IPS-18c (cell line): ENCODE measurements around the gene AKNA.

Experiments used
- H3K4me3 ChIP-seq: 2 replicates; pipeline ENCODE4 v1.7.0; 2013; ENCODE audit warnings: low read depth, mild to moderate bottlenecking, low read length, moderate library complexity; ENCODE audit not compliant: insufficient read depth
- H3K9me3 ChIP-seq: one replicate; pipeline ENCODE4 v1.6.1; 2013; ENCODE audit warnings: mild to moderate bottlenecking, low read length, moderate library complexity; ENCODE audit not compliant: control insufficient read depth, insufficient read depth

Gene AKNA, protein sequence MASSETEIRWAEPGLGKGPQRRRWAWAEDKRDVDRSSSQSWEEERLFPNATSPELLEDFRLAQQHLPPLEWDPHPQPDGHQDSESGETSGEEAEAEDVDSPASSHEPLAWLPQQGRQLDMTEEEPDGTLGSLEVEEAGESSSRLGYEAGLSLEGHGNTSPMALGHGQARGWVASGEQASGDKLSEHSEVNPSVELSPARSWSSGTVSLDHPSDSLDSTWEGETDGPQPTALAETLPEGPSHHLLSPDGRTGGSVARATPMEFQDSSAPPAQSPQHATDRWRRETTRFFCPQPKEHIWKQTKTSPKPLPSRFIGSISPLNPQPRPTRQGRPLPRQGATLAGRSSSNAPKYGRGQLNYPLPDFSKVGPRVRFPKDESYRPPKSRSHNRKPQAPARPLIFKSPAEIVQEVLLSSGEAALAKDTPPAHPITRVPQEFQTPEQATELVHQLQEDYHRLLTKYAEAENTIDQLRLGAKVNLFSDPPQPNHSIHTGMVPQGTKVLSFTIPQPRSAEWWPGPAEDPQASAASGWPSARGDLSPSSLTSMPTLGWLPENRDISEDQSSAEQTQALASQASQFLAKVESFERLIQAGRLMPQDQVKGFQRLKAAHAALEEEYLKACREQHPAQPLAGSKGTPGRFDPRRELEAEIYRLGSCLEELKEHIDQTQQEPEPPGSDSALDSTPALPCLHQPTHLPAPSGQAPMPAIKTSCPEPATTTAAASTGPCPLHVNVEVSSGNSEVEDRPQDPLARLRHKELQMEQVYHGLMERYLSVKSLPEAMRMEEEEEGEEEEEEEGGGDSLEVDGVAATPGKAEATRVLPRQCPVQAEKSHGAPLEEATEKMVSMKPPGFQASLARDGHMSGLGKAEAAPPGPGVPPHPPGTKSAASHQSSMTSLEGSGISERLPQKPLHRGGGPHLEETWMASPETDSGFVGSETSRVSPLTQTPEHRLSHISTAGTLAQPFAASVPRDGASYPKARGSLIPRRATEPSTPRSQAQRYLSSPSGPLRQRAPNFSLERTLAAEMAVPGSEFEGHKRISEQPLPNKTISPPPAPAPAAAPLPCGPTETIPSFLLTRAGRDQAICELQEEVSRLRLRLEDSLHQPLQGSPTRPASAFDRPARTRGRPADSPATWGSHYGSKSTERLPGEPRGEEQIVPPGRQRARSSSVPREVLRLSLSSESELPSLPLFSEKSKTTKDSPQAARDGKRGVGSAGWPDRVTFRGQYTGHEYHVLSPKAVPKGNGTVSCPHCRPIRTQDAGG (N-terminal part only)

DNA sequence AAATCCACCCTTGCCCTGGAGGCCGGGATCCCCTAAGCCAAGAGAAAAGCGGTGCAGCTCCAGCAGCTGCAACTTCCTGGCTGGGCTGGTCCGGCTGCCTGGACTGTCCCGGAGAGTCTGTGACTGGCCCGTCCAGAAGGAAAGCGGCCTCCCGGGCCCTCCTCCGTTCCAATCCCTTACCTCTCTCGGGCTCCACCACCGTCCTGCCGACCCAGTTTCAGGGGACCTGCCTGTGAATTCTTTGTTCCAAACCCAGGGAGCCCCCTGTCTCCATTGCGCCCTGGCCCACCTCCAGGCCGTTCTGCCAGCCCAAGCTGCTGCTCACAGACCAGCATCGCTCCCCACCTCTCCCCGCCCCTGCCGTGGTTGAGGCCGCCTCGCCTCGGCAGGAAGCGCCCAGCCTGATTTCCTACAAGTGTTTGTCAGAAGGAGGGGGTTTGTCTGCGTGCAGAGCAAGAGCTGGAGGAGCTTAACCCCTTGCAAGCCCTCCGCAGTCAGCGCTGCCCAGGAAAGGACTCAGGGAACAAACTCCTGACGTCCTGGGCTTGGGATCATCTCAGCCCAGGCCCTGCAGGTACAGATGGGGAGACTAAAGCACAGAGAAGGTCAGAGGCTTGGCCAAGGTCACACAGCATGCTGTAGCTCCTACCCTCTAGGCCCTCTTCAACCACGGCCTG, at the start of gene AKNA:
TSS of gene AKNA (minus strand) at position 303 of the 677 bp plus-strand sequence. CDS start 6,649 bp downstream, outside the sequence.
- H3K4me3 ChIP-seq, result no peak within 1 kb of the TSS
- no peaks in the 10 kb centered on the region for H3K9me3 ChIP-seq

DNA sequence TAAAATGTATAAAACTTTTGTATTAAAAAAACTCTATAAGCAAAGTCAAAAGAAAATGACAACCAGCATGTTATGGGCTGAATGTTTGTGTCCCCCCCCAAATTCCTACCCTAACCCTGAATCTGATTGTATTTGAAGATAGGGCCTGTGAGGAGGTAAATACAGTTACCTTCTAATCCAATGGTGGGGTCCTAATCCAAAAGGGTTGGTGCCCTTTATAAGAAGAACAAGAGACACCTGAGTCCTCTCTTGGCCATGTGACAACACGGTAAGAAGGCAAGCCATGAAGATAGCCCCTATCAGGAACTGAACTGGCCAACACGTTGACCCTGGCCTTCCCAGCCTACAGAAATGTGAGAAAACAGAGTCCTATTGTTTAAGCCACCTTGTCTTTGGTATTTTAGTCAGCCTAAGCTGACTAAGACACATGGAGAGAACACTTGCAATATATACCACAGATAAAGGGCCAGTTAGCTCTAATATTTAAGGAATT, 49.7 kb upstream of the AKNA start:
- no peak overlapping the region for H3K4me3 ChIP-seq
- no peaks in the 10 kb centered on the region for H3K9me3 ChIP-seq

DNA sequence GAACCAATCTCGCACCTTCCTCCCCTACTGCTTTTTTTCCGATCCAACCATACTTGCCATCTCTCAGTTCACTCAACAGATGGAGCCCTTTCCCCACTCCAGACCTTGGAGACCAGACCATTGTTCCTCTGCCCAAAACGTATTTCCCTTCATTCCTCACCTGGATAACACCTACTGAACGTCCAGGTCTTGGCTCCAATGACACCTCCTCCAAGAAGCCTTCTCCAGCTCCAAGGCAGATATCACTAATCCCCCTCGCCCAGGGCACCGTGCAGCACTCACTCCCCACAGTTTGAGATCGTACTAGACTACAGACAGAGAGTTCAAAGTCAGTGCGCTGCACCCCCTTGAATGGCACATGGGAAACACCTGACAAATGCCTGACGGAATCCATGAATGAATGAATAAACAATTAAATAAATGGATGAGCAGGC, 47.1 kb upstream of the AKNA start:
- H3K4me3 ChIP-seq, result no peak overlapping the region
- no peaks in the 10 kb centered on the region for H3K9me3 ChIP-seq

DNA sequence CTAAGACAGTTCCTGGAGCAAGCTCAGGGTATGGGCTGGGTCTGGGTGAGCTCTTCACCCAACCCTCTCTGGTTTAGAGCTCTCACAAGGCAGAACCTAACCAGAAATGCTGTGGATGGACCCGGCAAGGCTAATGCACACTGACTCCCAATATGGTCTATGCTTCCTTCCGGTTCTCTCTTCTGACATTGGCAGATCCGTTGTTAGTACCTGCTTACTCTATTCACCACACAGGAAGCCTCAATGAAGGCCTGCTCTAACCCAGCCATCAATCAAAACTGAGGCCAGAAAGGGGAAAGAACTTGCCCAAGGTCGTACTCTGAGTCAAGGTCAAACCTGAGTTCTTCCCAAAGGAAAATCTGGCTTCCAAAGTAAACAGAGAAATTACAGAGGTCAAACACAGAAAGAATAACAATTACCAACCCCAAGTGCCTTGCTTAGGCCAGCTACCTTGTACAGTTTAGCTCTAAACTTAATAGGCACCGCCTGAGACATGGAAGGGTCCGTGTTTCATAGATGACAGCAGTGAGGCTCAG, 46.0 kb upstream of the AKNA start:
- no peaks in the 10 kb centered on the region for H3K9me3 ChIP-seq
- H3K4me3 ChIP-seq, result no peak overlapping the region

DNA sequence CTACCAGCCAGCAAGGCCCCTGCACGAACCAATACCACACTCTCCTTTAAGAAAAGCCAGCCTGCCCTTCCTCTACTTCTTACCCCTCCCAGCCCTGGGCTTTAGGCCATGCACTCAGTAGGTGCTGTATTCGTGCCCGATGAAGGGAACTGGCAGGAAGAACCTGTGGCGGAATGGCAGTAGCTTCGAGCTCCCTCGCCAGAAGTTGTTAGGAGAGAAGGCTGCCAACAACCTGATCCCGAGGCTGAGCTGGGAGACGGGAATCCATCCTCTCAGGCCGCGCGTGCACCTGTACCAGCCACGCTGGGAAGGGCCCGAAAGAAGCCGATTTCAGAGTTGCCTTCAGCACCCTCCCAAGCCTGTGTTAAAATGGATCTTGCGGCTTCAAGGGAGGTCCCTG, 45.3 kb upstream of the AKNA start:
- H3K4me3 ChIP-seq, result no peak overlapping the region
- no peaks in the 10 kb centered on the region for H3K9me3 ChIP-seq

DNA sequence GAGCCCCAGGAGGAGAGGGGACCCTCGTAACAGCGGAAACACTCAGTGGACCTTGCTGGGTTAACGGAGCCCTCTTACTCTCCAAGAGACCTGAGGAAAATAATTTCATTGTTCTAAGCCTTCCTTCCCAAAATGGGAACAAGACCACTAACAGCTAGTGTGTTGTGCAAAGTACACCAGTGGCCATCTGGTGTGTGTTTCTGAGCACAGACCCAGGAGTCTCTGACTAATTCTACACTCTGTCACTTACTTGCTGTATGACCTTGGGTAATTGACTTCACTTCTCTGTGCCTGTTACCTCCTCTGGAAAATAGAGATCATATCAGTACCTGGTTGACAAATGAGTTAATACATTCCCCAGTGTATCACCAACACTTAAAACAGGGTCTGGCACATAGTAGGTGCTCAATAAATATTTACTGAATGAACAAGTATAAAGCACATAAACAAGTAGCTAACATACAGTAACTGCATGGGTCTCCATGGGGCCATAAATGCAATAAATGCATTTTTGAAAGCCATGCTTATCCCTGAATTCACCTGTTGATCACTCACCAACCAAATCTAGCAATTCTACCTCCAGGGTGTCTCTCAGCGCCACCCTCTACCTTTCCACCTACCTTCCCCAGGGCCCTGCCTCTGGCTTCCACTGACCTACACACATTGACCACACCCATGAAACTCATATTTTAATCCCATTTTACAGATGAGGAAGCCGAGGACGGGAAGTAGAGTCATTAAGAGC, 44.7 kb upstream of the AKNA start:
- Histone ChIP-seq H3K4me3 (no peak overlapping the region), H3K9me3 (no peaks in the 10 kb centered on the region)

DNA sequence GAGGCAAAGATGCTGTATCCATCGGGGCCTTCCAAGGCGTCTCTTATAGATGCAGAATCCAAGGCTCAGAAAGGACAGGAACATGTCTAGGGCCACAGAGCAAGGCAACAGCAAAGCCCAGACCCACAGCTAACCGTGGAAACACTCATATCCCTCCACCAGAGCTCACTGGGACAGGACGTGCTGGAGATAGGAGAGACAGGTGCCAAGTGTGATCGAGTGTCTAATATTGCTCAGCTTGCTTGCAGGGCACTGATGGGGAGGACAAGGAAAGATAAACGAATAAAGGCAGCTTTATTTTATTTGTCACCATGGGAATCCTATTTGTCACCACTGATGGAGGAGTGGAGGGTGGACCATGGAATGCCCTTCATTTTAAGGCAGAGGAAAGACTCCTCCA, 44.0 kb upstream of the AKNA start:
- no peak overlapping the region for H3K4me3 ChIP-seq
- no peaks in the 10 kb centered on the region for H3K9me3 ChIP-seq

DNA sequence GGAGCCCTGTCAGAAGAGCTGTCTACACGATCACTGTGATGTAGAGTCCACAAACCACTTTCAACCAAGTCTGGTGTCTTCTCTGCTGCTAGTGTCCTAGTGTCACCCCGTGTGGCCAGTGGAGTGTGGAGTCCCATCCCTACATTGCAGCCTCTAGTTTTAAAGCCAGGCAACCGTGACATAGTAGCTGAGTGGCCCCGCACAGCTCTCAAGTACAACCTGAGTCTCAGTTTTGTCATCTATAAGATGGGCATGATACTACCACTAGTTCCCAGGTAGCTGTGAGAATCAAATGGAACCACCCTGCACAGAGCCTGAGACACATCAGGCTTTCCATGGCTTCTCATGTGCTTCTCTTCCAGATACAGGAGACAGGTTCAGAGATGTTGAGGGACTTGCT, 43.2 kb upstream of the AKNA start:
- H3K4me3 ChIP-seq, result no peak overlapping the region
- no peaks in the 10 kb centered on the region for H3K9me3 ChIP-seq

DNA sequence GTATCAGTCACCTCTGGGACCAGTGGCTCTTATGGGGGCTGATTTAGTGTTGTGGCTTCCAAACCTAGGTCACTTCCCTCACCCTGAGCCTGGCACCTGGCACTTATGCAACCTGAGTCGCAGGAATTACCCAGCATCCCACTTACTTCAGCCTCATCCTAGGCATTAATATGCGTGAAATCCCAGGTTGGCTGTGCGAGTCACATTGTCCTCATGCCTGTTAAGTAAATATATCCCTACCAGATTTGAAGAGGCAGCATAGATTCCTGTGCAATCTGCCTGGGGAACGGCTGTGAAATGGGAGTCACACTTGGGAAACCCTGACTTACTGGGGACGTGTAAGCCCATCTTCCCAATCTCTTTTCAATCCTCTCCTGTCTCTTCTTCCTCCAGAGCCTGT, 42.7 kb upstream of the AKNA start:
- no peak overlapping the region for H3K4me3 ChIP-seq

DNA sequence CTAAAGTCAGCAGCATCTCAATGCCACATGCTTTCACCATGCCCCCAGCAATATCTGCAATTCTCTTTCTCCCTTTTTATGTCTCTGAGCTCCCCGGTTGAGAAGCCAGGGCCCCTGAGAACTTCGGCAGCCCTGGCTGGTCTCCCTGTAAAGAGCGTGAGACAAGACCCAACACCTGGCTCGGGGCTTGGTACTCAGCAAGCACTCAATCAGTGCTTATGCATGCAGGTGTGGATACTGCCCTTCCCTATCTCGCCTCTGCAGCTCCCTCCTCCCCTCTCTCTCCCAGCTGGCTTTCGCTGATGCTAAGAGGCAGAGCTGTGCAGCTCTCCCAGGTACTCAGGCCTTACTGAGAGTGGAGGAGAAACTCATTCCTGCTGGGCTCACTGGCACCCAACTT, 41.7 kb upstream of the AKNA start:
- Histone ChIP-seq H3K4me3 (no peak overlapping the region), H3K9me3 (no peaks in the 10 kb centered on the region)

More for the DNA sequence above, 42.7 kb upstream of the AKNA start:
- H3K9me3 ChIP-seq, result no peaks in the 10 kb centered on the region

DNA sequence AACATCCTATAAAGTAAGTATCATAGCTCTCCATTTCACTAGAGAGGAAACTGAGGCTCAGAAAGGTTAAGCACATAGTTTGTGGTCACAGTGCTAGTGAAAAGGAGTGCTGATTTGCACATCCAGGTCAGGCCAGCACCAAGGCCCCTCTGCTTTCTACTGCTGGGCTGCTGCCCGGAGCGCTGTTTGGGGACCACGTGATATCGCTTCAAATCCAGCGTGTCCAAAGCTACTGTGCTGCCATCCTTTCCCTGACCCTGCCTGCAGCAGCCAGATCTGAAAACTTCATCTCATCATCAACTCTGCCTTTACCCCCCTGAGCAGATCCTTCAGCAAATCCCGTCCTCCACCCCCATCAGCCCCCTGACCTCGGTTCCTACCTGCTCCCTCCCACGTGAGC, 40.7 kb upstream of the AKNA start:
- H3K9me3 ChIP-seq, result no peaks in the 10 kb centered on the region

DNA sequence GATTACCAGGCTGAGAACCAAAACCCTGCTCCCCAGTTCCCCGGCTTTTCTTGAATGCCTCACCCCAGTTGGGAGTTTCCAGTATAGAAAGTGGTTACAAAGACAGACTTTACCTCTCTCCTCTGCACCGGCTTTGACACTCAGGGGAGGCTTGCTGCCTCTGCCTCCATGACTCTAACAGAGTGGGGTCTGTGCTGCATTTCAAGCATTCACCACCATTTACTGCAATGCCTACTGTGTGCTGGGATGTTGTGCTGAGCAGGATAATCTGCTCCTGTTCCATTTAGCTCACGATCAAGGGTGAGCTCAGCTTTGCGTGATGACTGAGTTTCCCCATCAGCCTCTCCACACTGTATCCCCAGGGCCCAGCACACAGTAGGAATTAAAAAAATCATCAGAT, 39.9 kb upstream of the AKNA start:
- H3K9me3 ChIP-seq, result no peaks in the 10 kb centered on the region
- no peak overlapping the region for H3K4me3 ChIP-seq

More for the DNA sequence above, 40.7 kb upstream of the AKNA start:
- H3K4me3 ChIP-seq, result no peak overlapping the region

DNA sequence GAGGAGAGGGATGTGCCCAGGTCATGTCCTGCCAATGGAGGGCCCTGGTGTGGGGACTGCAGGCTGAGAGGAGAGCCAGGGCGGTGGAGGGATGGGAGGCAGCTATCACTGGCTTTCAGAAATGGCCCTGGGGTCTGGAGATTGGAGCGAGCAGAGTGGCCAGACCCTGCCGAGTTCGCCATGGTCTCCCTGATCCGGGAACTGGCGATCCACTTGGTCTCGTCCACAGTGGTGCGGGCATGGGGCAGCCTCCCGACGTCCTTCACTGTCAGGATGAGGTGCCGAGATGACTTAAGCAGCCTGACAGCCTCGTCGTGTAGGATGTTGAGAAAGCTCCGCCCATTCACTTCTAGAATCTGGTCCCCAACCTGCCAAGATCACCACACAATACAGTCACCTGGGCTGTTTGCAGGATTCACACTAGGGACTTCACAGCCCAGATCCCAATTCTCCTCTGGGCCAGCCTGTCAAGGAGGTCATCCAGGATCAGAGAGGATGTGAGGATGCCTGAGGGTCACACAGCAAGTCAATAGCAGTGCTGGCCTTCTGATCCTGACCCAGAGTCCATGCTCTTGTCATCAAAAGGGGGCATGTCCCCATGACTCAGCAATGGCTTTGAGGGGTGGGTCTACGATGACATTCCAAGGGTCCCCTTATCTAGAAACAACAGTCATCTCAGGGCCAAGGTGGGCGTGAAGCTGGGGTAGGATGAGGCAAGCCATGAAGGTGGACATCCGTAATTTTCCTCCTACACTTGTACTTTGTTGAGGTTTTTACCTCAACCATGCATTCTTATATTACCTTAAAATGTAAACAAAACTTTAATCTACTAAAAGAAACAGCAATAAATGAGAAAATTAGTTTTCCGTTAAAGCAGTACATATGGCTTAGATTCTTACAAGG, 38.5 kb upstream of the AKNA start:
- Histone ChIP-seq H3K4me3 (no peak overlapping the region), H3K9me3 (no peaks in the 10 kb centered on the region)

DNA sequence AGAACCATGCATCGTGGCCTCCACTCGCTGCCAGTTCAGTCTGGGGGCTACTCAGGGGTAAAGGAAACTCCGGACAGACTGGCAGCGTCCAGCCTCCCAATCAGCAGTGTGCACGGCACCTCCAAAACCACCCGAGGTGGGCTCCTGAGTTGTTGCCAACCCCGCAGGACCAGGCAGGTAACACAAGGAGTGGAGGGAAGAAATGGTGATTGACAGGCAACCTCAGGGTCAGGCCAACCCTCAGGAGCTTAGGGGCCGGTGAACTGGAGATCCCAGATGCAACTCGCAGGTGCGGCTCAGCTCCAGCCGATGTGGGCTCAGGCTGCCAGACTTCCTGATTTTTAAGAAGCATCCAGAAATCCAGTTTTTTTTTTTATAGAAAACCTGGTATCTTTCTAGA, 37.3 kb upstream of the AKNA start:
- Histone ChIP-seq H3K9me3 (no peaks in the 10 kb centered on the region), H3K4me3 (no peak overlapping the region)

DNA sequence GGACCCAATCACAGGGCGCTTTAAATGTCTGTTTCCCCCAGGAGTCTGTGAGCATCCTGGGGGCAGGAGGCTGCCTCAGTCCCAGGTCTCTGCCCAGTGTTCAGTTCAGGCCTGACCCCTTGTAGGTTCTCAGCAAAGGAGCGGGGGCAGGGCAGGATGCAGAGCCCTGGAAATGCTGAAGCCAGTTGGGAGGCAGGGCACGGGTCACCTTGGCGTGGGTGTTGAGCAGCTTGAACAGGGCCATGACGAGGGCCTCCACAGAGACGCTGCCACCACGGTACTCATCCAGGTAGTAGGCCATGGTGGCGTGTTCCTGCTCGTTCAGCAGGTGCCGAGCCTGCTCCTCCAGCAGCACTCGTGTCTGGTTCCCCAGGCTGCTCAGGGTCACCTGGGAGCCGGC, 36.3 kb upstream of the AKNA start:
- H3K4me3 ChIP-seq, result no peak overlapping the region
- H3K9me3 ChIP-seq, result no peaks in the 10 kb centered on the region
